Breast epithelium (tissue), 4 donors: ENCODE measurements around the gene ARL14EPL. TPM values are rescaled to one million over a fixed set of nuclear protein-coding genes. Genes with fewer than 3 reads are reported as not detected.

Experiments used
- DNase-seq, 2 donors: peaks; one replicate each; pipeline ENCODE4 v3.0.0-alpha.2; 2019; ENCODE audit warnings: low spot score in 2 of 2
- H3K27ac ChIP-seq, 2 donors: fragments of 200-600 bp; sonication (generic) in 1 of 2; one replicate each; pipeline ENCODE4 v1.5.1; 2016 to 2019; ENCODE audit warnings: mild to moderate bottlenecking in 1 of 2
- H3K27me3 ChIP-seq, 2 donors: fragments of 200-600 bp; sonication (generic) in 1 of 2; one replicate each; pipeline versions ENCODE4 v1.5.1 to v1.6.0; 2017 to 2019; ENCODE audit warnings: control low read depth in 1 of 2, mild to moderate bottlenecking in 1 of 2
- H3K36me3 ChIP-seq: fragments of 200-600 bp; one replicate; pipeline ENCODE4 v1.5.1; 2019
- H3K4me1 ChIP-seq, 2 donors: fragments of 200-600 bp; sonication (generic); one replicate each; pipeline ENCODE4 v1.5.1; 2016 to 2019; ENCODE audit warnings: control low read depth in 1 of 2
- H3K4me3 ChIP-seq, 3 donors: fragments of 200-600 bp; sonication (generic); 1 replicate in 2 of 3; 2 replicates in 1 of 3; pipeline ENCODE4 v1.5.1; 2016 to 2019; ENCODE audit warnings: mild to moderate bottlenecking in 3 of 3, moderate library complexity in 2 of 3
- H3K9me3 ChIP-seq, 2 donors: fragments of 200-600 bp; sonication (generic) in 1 of 2; one replicate each; pipeline ENCODE4 v1.5.1; 2016 to 2019; ENCODE audit warnings: control low read depth in 1 of 2
- POLR2A ChIP-seq: fragments of 450-650 bp; IDR thresholded peaks from one replicate; pipeline ENCODE4 v1.6.1; 2016; ENCODE audit warnings: antibody characterized with exemption, mild to moderate bottlenecking, moderate library complexity
- POLR2AphosphoS5 ChIP-seq, 3 donors: sonication (generic); formaldehyde crosslinking; IDR thresholded peaks; one replicate each; pipeline ENCODE4 v1.6.1; 2017; ENCODE audit warnings: antibody characterized with exemption in 3 of 3
- intact Hi-C: fragments of 100-400 bp; cut with DNase I; formaldehyde crosslinking; loops from one replicate; pipeline ENCODE4 v1.15.1; 2023; ENCODE audit warnings: low total_unique reads
- total RNA-seq, 3 donors: library from RNA; depleted of rRNA; stranded (reverse); fragments of >200 nt; gene quantifications; one replicate each; pipeline ENCODE4 v1.1.0, GENCODE V29; 2016
- TF ChIP-seq, protein P1 (sequence below), 3 donors: fragments of 450-650 bp; IDR thresholded peaks; one replicate each; pipeline ENCODE4 v1.5.1; 2016 to 2017; ENCODE audit warnings: antibody characterized with exemption in 3 of 3, mild to moderate bottlenecking in 3 of 3, moderate library complexity in 3 of 3

Gene ARL14EPL
- total RNA-seq, 3 donors from 2014 or later, result not detected

DNA sequence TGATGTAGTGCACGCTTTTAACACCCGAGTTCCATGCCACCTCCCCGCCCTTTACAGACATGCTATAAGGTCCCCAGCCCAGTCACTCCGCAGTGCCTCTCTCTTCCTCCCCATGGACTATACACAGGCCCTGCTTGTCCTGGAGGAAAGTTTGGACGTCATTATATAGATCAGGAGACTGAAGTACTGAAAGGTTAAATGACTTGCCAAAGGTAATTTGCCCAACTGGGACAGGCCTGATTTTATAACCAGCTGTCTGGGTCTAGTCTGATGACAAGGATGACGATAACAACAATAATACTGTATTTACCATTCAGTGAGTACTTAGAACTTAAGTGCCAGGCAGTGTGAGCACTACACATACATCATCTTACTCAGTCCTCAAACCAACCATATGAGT is 36.9 kb upstream of the ARL14EPL start:
- Histone ChIP-seq H3K4me3 (no peak overlapping the region), H3K9me3 (no peaks in the 10 kb centered on the region), H3K27ac (no peak overlapping the region), H3K27me3 (no peaks in the 10 kb centered on the region), H3K4me1 (no peaks in the 10 kb centered on the region), H3K36me3 (no peaks in the 10 kb centered on the region)
- TF ChIP-seq, protein P1, sequence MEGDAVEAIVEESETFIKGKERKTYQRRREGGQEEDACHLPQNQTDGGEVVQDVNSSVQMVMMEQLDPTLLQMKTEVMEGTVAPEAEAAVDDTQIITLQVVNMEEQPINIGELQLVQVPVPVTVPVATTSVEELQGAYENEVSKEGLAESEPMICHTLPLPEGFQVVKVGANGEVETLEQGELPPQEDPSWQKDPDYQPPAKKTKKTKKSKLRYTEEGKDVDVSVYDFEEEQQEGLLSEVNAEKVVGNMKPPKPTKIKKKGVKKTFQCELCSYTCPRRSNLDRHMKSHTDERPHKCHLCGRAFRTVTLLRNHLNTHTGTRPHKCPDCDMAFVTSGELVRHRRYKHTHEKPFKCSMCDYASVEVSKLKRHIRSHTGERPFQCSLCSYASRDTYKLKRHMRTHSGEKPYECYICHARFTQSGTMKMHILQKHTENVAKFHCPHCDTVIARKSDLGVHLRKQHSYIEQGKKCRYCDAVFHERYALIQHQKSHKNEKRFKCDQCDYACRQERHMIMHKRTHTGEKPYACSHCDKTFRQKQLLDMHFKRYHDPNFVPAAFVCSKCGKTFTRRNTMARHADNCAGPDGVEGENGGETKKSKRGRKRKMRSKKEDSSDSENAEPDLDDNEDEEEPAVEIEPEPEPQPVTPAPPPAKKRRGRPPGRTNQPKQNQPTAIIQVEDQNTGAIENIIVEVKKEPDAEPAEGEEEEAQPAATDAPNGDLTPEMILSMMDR (IDR thresholded peaks at IDR 0.05), result no peak
- TF ChIP-seq POLR2A (no peak), POLR2AphosphoS5 (IDR thresholded peaks at IDR 0.05) (no peak)
- DNase-seq, result no peak
- intact Hi-C loops, result no loop called here

DNA sequence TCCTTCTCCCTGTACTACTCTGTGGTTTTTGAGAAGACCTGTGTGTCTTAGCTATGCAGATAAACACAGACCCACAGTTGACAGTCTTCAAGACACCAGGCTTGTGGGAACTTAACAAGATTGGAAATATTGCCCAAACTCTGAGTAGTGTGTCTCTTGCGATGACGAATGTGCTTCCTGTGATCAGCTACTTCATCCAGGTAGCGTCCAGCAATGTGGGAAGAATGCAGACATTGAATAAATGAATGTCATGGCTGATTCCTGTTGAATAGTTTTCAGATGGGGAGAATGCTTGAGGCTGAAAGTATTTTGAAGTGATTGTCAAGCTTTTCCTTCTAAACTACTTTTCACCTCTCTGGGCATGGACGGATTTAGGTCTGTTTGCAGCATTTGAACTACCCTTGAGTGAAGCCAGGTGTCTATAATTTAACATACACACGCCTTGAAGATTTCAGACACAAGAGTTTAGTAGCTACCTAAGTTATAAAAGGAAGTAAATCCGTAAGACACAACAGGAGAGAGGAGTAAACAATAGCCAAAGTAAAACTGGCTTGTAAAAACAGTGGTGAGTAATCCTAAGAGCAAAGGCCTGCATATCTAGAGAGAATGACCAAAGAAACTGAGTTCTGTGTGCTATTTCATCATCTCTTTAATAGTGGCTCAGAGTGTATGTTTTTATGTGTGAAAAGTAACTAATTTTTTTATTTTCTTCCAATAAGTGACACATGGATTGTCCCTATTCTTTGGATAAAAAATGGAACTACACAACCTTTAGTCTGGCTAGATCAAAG is 30.0 kb upstream of the ARL14EPL start:
- Histone ChIP-seq H3K4me1 (no peaks in the 10 kb centered on the region), H3K27me3 (no peaks in the 10 kb centered on the region), H3K27ac (no peak overlapping the region), H3K9me3 (no peaks in the 10 kb centered on the region), H3K4me3 (no peak overlapping the region), H3K36me3 (no peaks in the 10 kb centered on the region)
- no peak for DNase-seq
- TF ChIP-seq POLR2AphosphoS5 (IDR thresholded peaks at IDR 0.05) (no peak), POLR2A (no peak)
- TF ChIP-seq, protein P1 (IDR thresholded peaks at IDR 0.05), result no peak
- intact Hi-C loops, result no loop called here

DNA sequence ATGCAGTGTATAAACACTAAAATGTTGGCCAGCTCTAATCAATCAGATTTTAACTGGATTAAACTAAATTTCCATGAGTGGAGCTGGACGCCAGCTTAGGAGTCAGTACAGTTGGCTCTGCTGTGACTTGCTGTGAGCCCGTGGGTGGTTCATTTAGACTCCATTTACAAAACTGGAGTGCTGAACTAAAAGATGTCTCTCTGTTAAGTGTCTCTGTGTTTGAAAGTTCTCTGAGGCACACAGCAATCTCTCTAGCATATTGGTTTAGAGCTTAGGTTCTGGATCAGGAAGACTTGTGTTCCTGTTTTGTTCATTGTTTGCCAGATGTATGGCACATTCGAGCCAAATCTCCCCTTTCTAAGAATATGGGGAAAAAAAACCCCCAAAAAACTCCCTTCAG is 28.0 kb upstream of the ARL14EPL start:
- Histone ChIP-seq H3K27me3 (no peaks in the 10 kb centered on the region), H3K4me1 (no peaks in the 10 kb centered on the region), H3K4me3 (no peak overlapping the region), H3K36me3 (no peaks in the 10 kb centered on the region), H3K9me3 (no peaks in the 10 kb centered on the region), H3K27ac (no peak overlapping the region)
- TF ChIP-seq POLR2AphosphoS5 (IDR thresholded peaks at IDR 0.05), result no peak
- TF ChIP-seq, protein P1 (IDR thresholded peaks at IDR 0.05), result no peak
- TF ChIP-seq POLR2A, result no peak
- intact Hi-C loops, result no loop called here
- DNase-seq, result no peak

DNA sequence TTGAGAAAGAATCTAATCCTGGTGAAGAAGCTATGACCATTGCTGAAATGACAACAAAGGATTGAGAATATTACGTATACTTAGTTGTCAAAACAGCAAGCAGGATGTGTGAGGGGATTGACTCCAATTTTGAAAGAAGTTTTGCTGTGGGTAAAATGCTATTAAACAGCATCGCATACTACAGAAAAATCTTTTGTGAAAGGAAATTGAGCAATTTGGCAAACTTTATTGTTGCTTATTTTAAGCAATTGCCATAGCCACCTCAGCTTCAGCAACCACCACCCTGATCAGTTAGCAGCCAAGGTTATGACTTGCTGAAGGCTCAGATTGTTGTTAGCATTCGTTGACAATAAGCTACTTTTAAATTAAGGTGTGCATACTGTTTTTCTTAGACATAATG is 22.5 kb upstream of the ARL14EPL start:
- intact Hi-C loops, result no loop called here
- TF ChIP-seq POLR2AphosphoS5 (IDR thresholded peaks at IDR 0.05) (no peak), POLR2A (no peak)
- TF ChIP-seq, protein P1 (IDR thresholded peaks at IDR 0.05), result no peak

DNA sequence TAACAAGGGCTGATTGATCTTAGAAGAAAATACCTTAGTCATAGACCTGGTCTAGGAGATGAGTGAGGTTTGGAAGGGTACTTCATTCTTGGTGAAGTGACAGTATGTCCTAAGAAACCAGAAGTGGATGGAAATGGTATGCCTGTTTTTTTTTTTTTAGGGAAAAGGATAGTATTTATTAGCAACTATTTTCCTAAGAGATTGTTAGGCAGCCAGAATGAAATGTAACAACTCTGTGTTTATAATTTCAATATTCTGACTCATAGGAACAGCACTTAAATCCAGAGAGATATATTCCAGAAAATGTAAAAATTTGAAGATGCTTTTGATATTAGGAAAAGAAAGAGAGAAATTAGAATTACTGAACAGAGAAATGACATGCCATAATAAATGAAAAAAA is 21.2 kb upstream of the ARL14EPL start:
- DNase-seq, result no peak
- intact Hi-C loops, result no loop called here
- H3K9me3 ChIP-seq, result no peaks in the 10 kb centered on the region
- H3K36me3 ChIP-seq, result no peaks in the 10 kb centered on the region
- no peaks in the 10 kb centered on the region for H3K4me1 ChIP-seq
- TF ChIP-seq, protein P1 (IDR thresholded peaks at IDR 0.05), result no peak
- TF ChIP-seq POLR2AphosphoS5 (IDR thresholded peaks at IDR 0.05) (no peak), POLR2A (no peak)
- H3K4me3 ChIP-seq, result no peak overlapping the region
- no peaks in the 10 kb centered on the region for H3K27me3 ChIP-seq
- no peak overlapping the region for H3K27ac ChIP-seq

More for the DNA sequence above, 22.5 kb upstream of the ARL14EPL start:
- Histone ChIP-seq H3K36me3 (no peaks in the 10 kb centered on the region), H3K27ac (no peak overlapping the region), H3K4me3 (no peak overlapping the region), H3K9me3 (no peaks in the 10 kb centered on the region), H3K27me3 (no peaks in the 10 kb centered on the region), H3K4me1 (no peaks in the 10 kb centered on the region)
- DNase-seq, result no peak
